ENCODE data around the gene TNFSF4.

- no peak for TF ChIP-seq CTCF (IDR thresholded peaks at IDR 0.05)
- TF ChIP-seq POLR2A (IDR thresholded peaks at IDR 0.05) = no peak
Measured at GRCh38 chr1:173187671-173188237, 19.4 kb downstream of the TNFSF4 start.
